Activated CD8-positive, alpha-beta T cell treated with anti-CD3 and anti-CD28 coated beads for 36 hours (primary cell): ENCODE data around the gene SENP1. TPM values are rescaled to one million over a fixed set of nuclear protein-coding genes. Genes with fewer than 3 reads are reported as not detected.

ENCODE experiments used
- ATAC-seq: fragments of 200-7000 bp; cut with Tn5 transposase; one replicate; pipeline ENCODE4 v1.10.0; 2021; ENCODE audit warnings: mild to moderate bottlenecking, moderate library complexity
- CTCF ChIA-PET: fragments of 350-600 bp; sonication (Branson Sonifier 250); formaldehyde crosslinking; loops from one replicate; lab custom pipeline; 2021; ENCODE audit warnings: antibody characterized with exemption; lab: Charles Lee
- POLR2A ChIA-PET: fragments of 350-600 bp; sonication (Branson Sonifier 250); formaldehyde crosslinking; loops from one replicate; lab custom pipeline; 2021; ENCODE audit warnings: antibody characterized with exemption; lab: Charles Lee
- DNase-seq: peaks from one replicate; pipeline ENCODE4 v3.0.0-alpha.2; 2020
- H3K27ac Mint-ChIP-seq: one replicate; pipeline ENCODE4 v1.8.0; 2021; ENCODE audit warnings: mild to moderate bottlenecking, mixed read lengths
- H3K27me3 Mint-ChIP-seq: one replicate; pipeline ENCODE4 v1.8.0; 2021; ENCODE audit warnings: mixed read lengths
- H3K36me3 Mint-ChIP-seq: one replicate; pipeline ENCODE4 v1.8.0; 2021; ENCODE audit warnings: low read depth, mixed read lengths
- H3K4me1 Mint-ChIP-seq: one replicate; pipeline ENCODE4 v1.8.0; 2021; ENCODE audit warnings: low read depth, mixed read lengths
- H3K4me3 Mint-ChIP-seq: one replicate; pipeline ENCODE4 v1.8.0; 2021; ENCODE audit warnings: mild to moderate bottlenecking, moderate library complexity, mixed read lengths
- H3K9me3 Mint-ChIP-seq: one replicate; pipeline ENCODE4 v1.8.0; 2021; ENCODE audit warnings: mixed read lengths
- CTCF ChIP-seq: fragments of 200-600 bp; IDR thresholded peaks from one replicate; pipeline ENCODE4 v1.8.0; 2022; ENCODE audit warnings: antibody characterized with exemption, mild to moderate bottlenecking
- intact Hi-C: fragments of 100-400 bp; cut with micrococcal nuclease; formaldehyde crosslinking; loops from one replicate; pipeline ENCODE4 v1.10.0; 2022
- microRNA-seq: library from miRNA; unstranded; fragments of <30 nt; microRNA quantifications from one replicate; pipeline ENCODE4 v1.2.0, GENCODE V29; 2022; ENCODE audit warnings: borderline microRNAs expressed, borderline replicate concordance
- total RNA-seq, 2 experiments: library from RNA; stranded (reverse); gene quantifications; one replicate each; pipeline ENCODE4 v1.2.3, GENCODE V29; 2021

Gene SENP1
- total RNA-seq, 2 experiments from 2014 or later: 39.8 to 40.2 TPM

DNA sequence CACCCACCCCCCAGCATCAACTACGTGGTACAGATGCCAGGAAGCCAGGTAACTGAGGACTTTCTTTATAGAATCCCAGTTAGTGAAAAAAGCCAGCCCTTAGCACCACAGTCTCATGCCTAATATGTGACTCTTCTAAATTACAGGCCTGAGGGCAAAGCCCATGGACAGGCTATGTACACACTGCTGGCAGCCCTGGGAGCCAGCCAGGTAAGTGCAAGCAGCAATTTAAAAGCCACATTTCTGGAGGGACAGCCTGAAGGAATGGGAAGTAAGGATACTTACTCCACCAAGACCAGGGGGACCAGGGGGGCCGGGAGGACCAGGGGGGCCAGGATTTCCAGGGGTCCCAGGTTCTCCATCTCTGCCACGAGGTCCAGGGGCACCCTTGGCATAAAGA is 108.6 kb downstream of the SENP1 start:
- CTCF ChIA-PET: no interaction called here
- Mint-ChIP-seq H3K27ac (no peak overlapping the region), H3K36me3 (no peaks in the 10 kb centered on the region), H3K9me3 (no peaks in the 10 kb centered on the region), H3K4me3 (no peak overlapping the region), H3K27me3 (peaks cover 63% of the 10 kb centered on the region), H3K4me1 (peaks cover 13% of the 10 kb centered on the region)
- intact Hi-C loops: no loop called here
- ATAC-seq: no peak
- DNase-seq: no peak
- POLR2A ChIA-PET: no interaction called here
- no peak for TF ChIP-seq CTCF

GRCh38 chr12:47995981-47996401 is 109.9 kb downstream of the SENP1 start:
- Mint-ChIP-seq H3K27me3 (peaks cover 54% of the 10 kb centered on the region), H3K9me3 (no peaks in the 10 kb centered on the region), H3K4me1 (peaks cover 1% of the 10 kb centered on the region), H3K36me3 (no peaks in the 10 kb centered on the region), H3K4me3 (no peak overlapping the region), H3K27ac (no peak overlapping the region)
- no peak for TF ChIP-seq CTCF
- intact Hi-C loops: no loop called here
- POLR2A ChIA-PET: no interaction called here
- CTCF ChIA-PET: no interaction called here
- DNase-seq: no peak
- ATAC-seq: no peak

DNA sequence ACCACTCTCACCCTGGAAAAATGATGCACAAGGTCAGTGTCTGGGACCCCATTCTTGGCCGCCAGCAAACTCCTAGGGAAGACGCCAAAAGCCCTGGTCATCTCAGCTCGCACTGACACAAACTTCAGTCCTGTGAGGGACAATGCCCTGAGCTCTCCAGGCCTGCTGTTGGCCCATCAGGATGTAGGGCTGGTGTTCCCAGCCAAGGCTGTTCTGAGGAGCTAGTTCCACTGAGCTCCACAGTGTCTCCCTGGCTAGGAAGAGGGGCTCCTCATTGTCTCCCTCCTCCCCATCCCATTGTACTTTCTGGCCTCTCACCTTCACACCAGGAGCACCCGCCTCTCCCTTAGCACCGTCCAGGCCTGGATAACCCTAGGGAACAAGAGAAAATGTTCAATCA is 112.4 kb downstream of the SENP1 start:
- ATAC-seq (no peak), DNase-seq (no peak)
- intact Hi-C loops: no loop called here
- no peak overlapping the region for H3K4me3 Mint-ChIP-seq
- no peak overlapping the region for H3K27ac Mint-ChIP-seq
- POLR2A ChIA-PET: interaction anchor here (1.0 to 1.5 kb wide), 2 partner anchors 28 to 154 kb away, joined by 3 read pairs; no protein-coding TSS in a partner anchor
- peaks cover 33% of the 10 kb centered on the region for H3K27me3 Mint-ChIP-seq
- no peak for TF ChIP-seq CTCF
- H3K36me3 Mint-ChIP-seq: no peaks in the 10 kb centered on the region
- H3K9me3 Mint-ChIP-seq: no peaks in the 10 kb centered on the region
- peaks cover 22% of the 10 kb centered on the region for H3K4me1 Mint-ChIP-seq
- CTCF ChIA-PET: interaction anchor here (0.7 kb wide), 1 partner anchor 30 kb away, joined by 3 read pairs; the partner anchor contains the start of gene TMEM106C

Small RNA genes lying within 50 kb of the gene (microRNA-seq; reads per million reads assigned to microRNA genes)
- 5.4 reads per million, percentile 22 among the genes with 10 or more reads in this experiment for gene MIR6505

Other genes with a start within 250 kb of the SENP1 start
- 10 to 100 TPM; 84.6 to 86.4 TPM for gene VDR, start 201.1 kb downstream of the SENP1 start, total RNA-seq
- gene TMEM106C, start 142.5 kb downstream of the SENP1 start, total RNA-seq: 100 to 1,000 TPM; 148 to 158 TPM
- gene COL2A1, start 101.6 kb downstream of the SENP1 start, total RNA-seq: under 1 TPM in 1 of 2 experiments, not detected in 1; 0.34 TPM
- 10 to 100 TPM; 59.7 to 65.8 TPM for gene PFKM, start 13.3 kb upstream of the SENP1 start, total RNA-seq
- gene ASB8, start 51.4 kb upstream of the SENP1 start, total RNA-seq: 10 to 100 TPM; 20.9 to 27.2 TPM
- under 1 TPM; 0.25 to 0.34 TPM for gene CCDC184, start 77.6 kb upstream of the SENP1 start, total RNA-seq
- not detected for gene OR10AD1, start 97.2 kb upstream of the SENP1 start, total RNA-seq
- 1 to 10 TPM; 5.0 to 5.1 TPM for gene ZNF641, start 244.8 kb upstream of the SENP1 start, total RNA-seq